Measurements from ENCODE around the gene CRB1.

- TF ChIP-seq PPARA (CRISPR knock-in tag; IDR thresholded peaks at IDR 0.05; ENCODE audit: borderline replicate concordance) (no peak), POU6F1 (CRISPR knock-in tag; IDR thresholded peaks at IDR 0.05; ENCODE audit: borderline replicate concordance, low read depth) (no peak), ZFP30 (CRISPR knock-in tag; IDR thresholded peaks at IDR 0.05) (no peak)
Observed at GRCh38 chr1:197355248-197355995, 87.4 kb downstream of the CRB1 start.

All from SK-N-SH treated with all-trans-retinoic acid at 6 μM for 48 hours (cell line).